Measurements from ENCODE around the gene OSGIN1.

Gene OSGIN1

GRCh38 chr16:83963277-83964119 is 10.5 kb downstream of the OSGIN1 start:
- ChIA-PET CTCF (interaction anchor here (1.3 to 2.4 kb wide), 3 partner anchors 10 to 102 kb away, joined by 6 to 11 read pairs (median 6); no protein-coding TSS in a partner anchor), POLR2A (no interaction called here)
- H3K4me3 ChIP-seq (ENCODE audit: low read depth, low read length) = no peak overlapping the region
- H3K4me1 ChIP-seq (ENCODE audit: control insufficient read depth, insufficient read depth, low read length) = no peaks in the 10 kb centered on the region
- no peak overlapping the region for H3K27ac ChIP-seq (ENCODE audit: extremely low read depth, low read depth, low read length)
- H3K9me3 ChIP-seq (ENCODE audit: control insufficient read depth, insufficient read depth, low read depth, low read length) = no peaks in the 10 kb centered on the region
- no peaks in the 10 kb centered on the region for H3K36me3 ChIP-seq (ENCODE audit: control insufficient read depth in 2 of 2, insufficient read depth in 1 of 2, low read length in 2 of 2)
- peak; percentile 34 for TF ChIP-seq ZIC2 (tag by site-specific recombination; IDR thresholded peaks at IDR 0.05)
- no peak for TF ChIP-seq GLIS2 (tag by site-specific recombination; IDR thresholded peaks at IDR 0.05)

GRCh38 chr16:83964684-83965443 is 11.8 kb downstream of the OSGIN1 start:
- ChIA-PET CTCF (interaction anchor here (0.7 to 2.4 kb wide), 6 partner anchors 11 to 209 kb away, joined by 3 to 16 read pairs (median 6); no protein-coding TSS in a partner anchor), POLR2A (no interaction called here)
- Histone ChIP-seq H3K27ac (ENCODE audit: extremely low read depth, low read depth, low read length) (no peak overlapping the region), H3K9me3 (ENCODE audit: control insufficient read depth, insufficient read depth, low read depth, low read length) (no peaks in the 10 kb centered on the region), H3K4me3 (ENCODE audit: low read depth, low read length) (no peak overlapping the region), H3K36me3 (ENCODE audit: control insufficient read depth in 2 of 2, insufficient read depth in 1 of 2, low read length in 2 of 2) (no peaks in the 10 kb centered on the region), H3K4me1 (ENCODE audit: control insufficient read depth, insufficient read depth, low read length) (no peaks in the 10 kb centered on the region)
- TF ChIP-seq ZFP37 (tag by site-specific recombination; IDR thresholded peaks at IDR 0.05) (no peak), ZNF274 (IDR thresholded peaks at IDR 0.05; ENCODE audit: low read length) (no peak), ZNF274 (tag by site-specific recombination; IDR thresholded peaks at IDR 0.05; ENCODE audit: borderline replicate concordance) (no peak)

- H3K4me3 ChIP-seq (ENCODE audit: low read depth, low read length) = no peak overlapping the region
- ChIA-PET CTCF (interaction anchor here (0.5 to 2.3 kb wide), 6 partner anchors 97 to 1003 kb away, joined by 3 to 16 read pairs (median 4); no protein-coding TSS in a partner anchor), POLR2A (no interaction called here)
- no peak overlapping the region for H3K27ac ChIP-seq (ENCODE audit: extremely low read depth, low read depth, low read length)
- no peak for TF ChIP-seq SETDB1 (IDR thresholded peaks at IDR 0.05; ENCODE audit: insufficient read length, low read length)
- no peak for TF ChIP-seq PATZ1 (tag by site-specific recombination; IDR thresholded peaks at IDR 0.05)
- TF ChIP-seq ZNF174 (tag by site-specific recombination; IDR thresholded peaks at IDR 0.05) = no peak
- TF ChIP-seq ZNF426 (tag by site-specific recombination; IDR thresholded peaks at IDR 0.05) = no peak
- no peaks in the 10 kb centered on the region for H3K9me3 ChIP-seq (ENCODE audit: control insufficient read depth, insufficient read depth, low read depth, low read length)
- no peaks in the 10 kb centered on the region for H3K4me1 ChIP-seq (ENCODE audit: control insufficient read depth, insufficient read depth, low read length)
- no peaks in the 10 kb centered on the region for H3K36me3 ChIP-seq (ENCODE audit: control insufficient read depth in 2 of 2, insufficient read depth in 1 of 2, low read length in 2 of 2)
Observed at GRCh38 chr16:83965444-83966152, 12.6 kb downstream of the OSGIN1 start.

GRCh38 chr16:83966153-83966696 is 13.2 kb downstream of the OSGIN1 start:
- H3K27ac ChIP-seq (ENCODE audit: extremely low read depth, low read depth, low read length) = no peak overlapping the region
- no peak overlapping the region for H3K4me3 ChIP-seq (ENCODE audit: low read depth, low read length)
- ChIA-PET CTCF (interaction anchor here (1.4 to 2.3 kb wide), 2 partner anchors 9 to 100 kb away, joined by 4 to 16 read pairs; no protein-coding TSS in a partner anchor), POLR2A (no interaction called here)
- H3K9me3 ChIP-seq (ENCODE audit: control insufficient read depth, insufficient read depth, low read depth, low read length) = no peaks in the 10 kb centered on the region
- no peaks in the 10 kb centered on the region for H3K4me1 ChIP-seq (ENCODE audit: control insufficient read depth, insufficient read depth, low read length)
- H3K36me3 ChIP-seq (ENCODE audit: control insufficient read depth in 2 of 2, insufficient read depth in 1 of 2, low read length in 2 of 2) = no peaks in the 10 kb centered on the region
- no peak for TF ChIP-seq ZNF488 (tag by site-specific recombination; IDR thresholded peaks at IDR 0.05)
- no peak for TF ChIP-seq ZNF324 (tag by site-specific recombination; IDR thresholded peaks at IDR 0.05)
- TF ChIP-seq ZNF112 (tag by site-specific recombination; IDR thresholded peaks at IDR 0.05) = no peak
- no peak for TF ChIP-seq ZNF580 (tag by site-specific recombination; IDR thresholded peaks at IDR 0.05)
- TF ChIP-seq PBX3 (CRISPR knock-in tag; IDR thresholded peaks at IDR 0.05) = no peak
- TF ChIP-seq ZNF76 (tag by site-specific recombination; IDR thresholded peaks at IDR 0.05; ENCODE audit: borderline replicate concordance, low read depth) = no peak
- TF ChIP-seq ZNF560 (tag by site-specific recombination; IDR thresholded peaks at IDR 0.05; ENCODE audit: borderline replicate concordance) = no peak
- TF ChIP-seq INSM2 (tag by site-specific recombination; IDR thresholded peaks at IDR 0.05) = no peak
